ENCODE measurements around the gene DRAP1. TPM values are rescaled to one million over a fixed set of nuclear protein-coding genes. Genes with fewer than 3 reads are reported as not detected.

The DRAP1 gene
- total RNA-seq, 2 experiments from 2014 or later, result 68.2 to 93.2 TPM

DNA sequence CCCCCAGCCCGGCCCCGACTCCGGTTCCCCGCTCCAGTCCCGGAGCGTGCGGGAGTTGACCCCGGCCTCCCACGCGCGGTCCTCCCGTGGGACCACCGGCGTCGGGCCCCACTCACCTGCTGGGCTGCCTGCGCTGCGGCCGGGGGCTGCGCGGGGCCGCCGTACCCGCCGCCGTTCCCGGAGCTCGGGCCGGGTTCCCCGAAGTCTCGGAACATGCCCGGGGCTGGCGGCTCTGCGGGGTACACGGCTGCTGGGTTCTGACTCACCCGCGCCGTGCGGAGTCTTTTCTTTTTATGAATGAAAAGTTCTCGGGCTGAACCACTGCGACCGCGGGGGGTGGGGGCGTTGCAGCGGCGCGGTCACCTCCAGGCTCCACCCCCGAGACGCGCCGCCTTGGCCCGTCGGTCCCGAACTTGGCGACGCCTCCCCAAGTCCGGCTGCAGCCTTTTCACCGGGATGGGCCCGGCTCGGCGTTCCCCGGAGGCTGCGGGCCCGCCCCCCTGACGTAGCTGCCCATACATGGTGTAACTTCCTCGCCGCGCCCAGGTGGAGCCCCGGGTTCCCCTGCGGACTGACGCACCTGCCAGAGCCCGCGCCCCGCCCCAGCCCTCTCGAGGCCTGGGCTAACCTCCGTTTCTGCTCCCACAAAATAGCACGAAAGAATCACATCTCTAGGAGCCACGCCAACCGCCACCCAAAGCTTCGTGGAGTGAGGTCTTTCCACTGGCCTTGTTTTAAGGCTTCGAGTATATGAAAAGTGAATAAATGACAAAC, 18.9 kb upstream of the DRAP1 start, which contains the start of gene FOSL1:
TSS of gene FOSL1 (minus strand) at position 264 of the 774 bp plus-strand sequence. CDS start at position 215, 49 bp downstream.
- Histone ChIP-seq H4K20me1 (ENCODE audit: insufficient read depth, low read length) (no peaks in the 10 kb centered on the region), H3K4me3 (ENCODE audit: low read depth, low read length, poor library complexity, severe bottlenecking) (peak within 1 kb of the TSS; percentile 65), H3K4me2 (ENCODE audit: low read length) (peak within 1 kb of the TSS; percentile 80), H3K27ac (ENCODE audit: low read depth, low read length, poor library complexity, severe bottlenecking) (no peak within 1 kb of the TSS), H2AFZ (ENCODE audit: low read length) (no peak within 1 kb of the TSS), H3K9me3 (ENCODE audit: low read length) (no peaks in the 10 kb centered on the region), H3K36me3 (ENCODE audit: insufficient read depth, low read length) (no peaks in the 10 kb centered on the region), H3K4me1 (ENCODE audit: insufficient read depth, low read length, poor library complexity, severe bottlenecking) (peaks cover 20% of the 10 kb centered on the region), H3K79me2 (ENCODE audit: insufficient read depth, low read depth, low read length) (no peaks in the 10 kb centered on the region), H3K9me2 (ENCODE audit: insufficient read depth, low read length) (no peaks in the 10 kb centered on the region)
- ChIA-PET CTCF (ENCODE audit: unreplicated experiment) (no interaction called here), POLR2A (interaction anchor here (1.0 to 2.3 kb wide), 2 partner anchors 10 to 15 kb away, joined by 4 to 5 read pairs; partner anchors contain the start of gene CCDC85B)
- intact Hi-C loops (cut with micrococcal nuclease; ENCODE audit: unreplicated experiment), result loop anchor here (2.0 kb wide), 1 partner anchor 18 kb away; the partner anchor contains the start of genes C11orf68 and DRAP1
- peak; percentile 68 for DNase-seq (ENCODE audit: low spot score)
- TF ChIP-seq EZH2phosphoT487 (IDR thresholded peaks at IDR 0.05; ENCODE audit: borderline replicate concordance, low read depth, low read length), result no peak
- TF ChIP-seq, protein P1, sequence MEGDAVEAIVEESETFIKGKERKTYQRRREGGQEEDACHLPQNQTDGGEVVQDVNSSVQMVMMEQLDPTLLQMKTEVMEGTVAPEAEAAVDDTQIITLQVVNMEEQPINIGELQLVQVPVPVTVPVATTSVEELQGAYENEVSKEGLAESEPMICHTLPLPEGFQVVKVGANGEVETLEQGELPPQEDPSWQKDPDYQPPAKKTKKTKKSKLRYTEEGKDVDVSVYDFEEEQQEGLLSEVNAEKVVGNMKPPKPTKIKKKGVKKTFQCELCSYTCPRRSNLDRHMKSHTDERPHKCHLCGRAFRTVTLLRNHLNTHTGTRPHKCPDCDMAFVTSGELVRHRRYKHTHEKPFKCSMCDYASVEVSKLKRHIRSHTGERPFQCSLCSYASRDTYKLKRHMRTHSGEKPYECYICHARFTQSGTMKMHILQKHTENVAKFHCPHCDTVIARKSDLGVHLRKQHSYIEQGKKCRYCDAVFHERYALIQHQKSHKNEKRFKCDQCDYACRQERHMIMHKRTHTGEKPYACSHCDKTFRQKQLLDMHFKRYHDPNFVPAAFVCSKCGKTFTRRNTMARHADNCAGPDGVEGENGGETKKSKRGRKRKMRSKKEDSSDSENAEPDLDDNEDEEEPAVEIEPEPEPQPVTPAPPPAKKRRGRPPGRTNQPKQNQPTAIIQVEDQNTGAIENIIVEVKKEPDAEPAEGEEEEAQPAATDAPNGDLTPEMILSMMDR (conservative IDR thresholded peaks at IDR 0.05; ENCODE audit: low read length), result no peak
- BruUV-seq (replicated peaks), result no TSS peak

DNA sequence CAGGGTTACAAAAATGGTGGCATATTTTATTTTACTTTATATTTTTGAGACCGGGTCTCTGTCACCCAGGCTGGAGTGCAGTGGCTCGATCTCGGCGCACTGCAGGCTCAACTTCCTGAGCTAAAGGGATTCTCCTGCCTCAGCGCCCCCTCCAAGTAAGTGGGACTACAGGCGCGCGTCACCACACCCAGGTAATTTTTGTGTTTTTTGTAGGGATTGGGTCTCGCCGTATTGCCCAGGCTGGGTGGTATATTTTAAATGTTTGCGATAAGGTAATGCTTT, 18.4 kb upstream of the DRAP1 start:
- Histone ChIP-seq H3K4me3 (ENCODE audit: low read depth, low read length, poor library complexity, severe bottlenecking) (no peak overlapping the region), H3K9me3 (ENCODE audit: low read length) (no peaks in the 10 kb centered on the region), H3K9me2 (ENCODE audit: insufficient read depth, low read length) (no peaks in the 10 kb centered on the region), H3K4me2 (ENCODE audit: low read length) (peak overlapping the region; percentile 80), H3K4me1 (ENCODE audit: insufficient read depth, low read length, poor library complexity, severe bottlenecking) (peaks cover 20% of the 10 kb centered on the region), H2AFZ (ENCODE audit: low read length) (no peak overlapping the region), H3K79me2 (ENCODE audit: insufficient read depth, low read depth, low read length) (no peaks in the 10 kb centered on the region), H3K27ac (ENCODE audit: low read depth, low read length, poor library complexity, severe bottlenecking) (no peak overlapping the region), H3K36me3 (ENCODE audit: insufficient read depth, low read length) (no peaks in the 10 kb centered on the region), H4K20me1 (ENCODE audit: insufficient read depth, low read length) (no peaks in the 10 kb centered on the region)
- TF ChIP-seq EZH2phosphoT487 (IDR thresholded peaks at IDR 0.05; ENCODE audit: borderline replicate concordance, low read depth, low read length), result no peak
- TF ChIP-seq, protein P1 (conservative IDR thresholded peaks at IDR 0.05; ENCODE audit: low read length), result no peak
- POLR2A ChIA-PET, result interaction anchor here (0.8 to 2.3 kb wide), 4 partner anchors 9 to 15 kb away, joined by 3 to 5 read pairs (median 4); partner anchors contain the start of gene CCDC85B
- CTCF ChIA-PET (ENCODE audit: unreplicated experiment), result interaction anchor here (1.1 kb wide), 1 partner anchor 11 kb away, joined by 3 read pairs; the partner anchor contains the start of gene CCDC85B
- DNase-seq (ENCODE audit: low spot score), result no peak
- intact Hi-C loops (cut with micrococcal nuclease; ENCODE audit: unreplicated experiment), result loop anchor here (2.0 kb wide), 1 partner anchor 18 kb away; the partner anchor contains the start of genes C11orf68 and DRAP1
- BruUV-seq (replicated peaks), result no TSS peak

DNA sequence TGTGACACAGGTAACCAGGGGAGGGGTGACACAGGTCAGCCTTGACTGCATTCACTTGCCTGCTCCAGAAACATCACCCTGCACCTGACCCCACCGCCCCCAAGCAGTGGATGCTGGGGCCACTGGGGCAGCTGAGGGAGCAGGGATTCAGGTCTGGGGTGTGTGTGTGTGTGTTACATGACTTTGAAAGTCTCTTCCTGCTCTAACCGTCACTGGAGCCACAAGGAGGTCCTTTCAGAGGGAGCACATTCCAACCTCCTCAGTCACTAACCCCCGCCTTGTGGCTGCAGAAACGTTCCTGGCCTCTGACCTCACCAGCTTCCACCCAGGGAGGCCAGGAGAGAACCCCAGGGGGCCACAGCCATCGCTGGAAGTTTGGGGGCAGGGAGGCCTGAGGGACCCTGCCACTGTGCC, 16.2 kb upstream of the DRAP1 start:
- H3K4me2 ChIP-seq (ENCODE audit: low read length), result no peak overlapping the region
- H3K27ac ChIP-seq (ENCODE audit: low read depth, low read length, poor library complexity, severe bottlenecking), result no peak overlapping the region
- ChIA-PET CTCF (ENCODE audit: unreplicated experiment) (no interaction called here), POLR2A (no interaction called here)
- no peaks in the 10 kb centered on the region for H3K36me3 ChIP-seq (ENCODE audit: insufficient read depth, low read length)
- TF ChIP-seq, protein P1 (conservative IDR thresholded peaks at IDR 0.05; ENCODE audit: low read length), result no peak
- TF ChIP-seq EZH2phosphoT487 (IDR thresholded peaks at IDR 0.05; ENCODE audit: borderline replicate concordance, low read depth, low read length), result no peak
- no peak for DNase-seq (ENCODE audit: low spot score)
- H3K9me2 ChIP-seq (ENCODE audit: insufficient read depth, low read length), result no peaks in the 10 kb centered on the region
- BruUV-seq (replicated peaks), result no TSS peak
- no peak overlapping the region for H3K4me3 ChIP-seq (ENCODE audit: low read depth, low read length, poor library complexity, severe bottlenecking)
- H3K79me2 ChIP-seq (ENCODE audit: insufficient read depth, low read depth, low read length), result no peaks in the 10 kb centered on the region
- no peaks in the 10 kb centered on the region for H3K9me3 ChIP-seq (ENCODE audit: low read length)
- H3K4me1 ChIP-seq (ENCODE audit: insufficient read depth, low read length, poor library complexity, severe bottlenecking), result peaks cover 20% of the 10 kb centered on the region
- H2AFZ ChIP-seq (ENCODE audit: low read length), result no peak overlapping the region
- no peaks in the 10 kb centered on the region for H4K20me1 ChIP-seq (ENCODE audit: insufficient read depth, low read length)
- intact Hi-C loops (cut with micrococcal nuclease; ENCODE audit: unreplicated experiment), result no loop called here

Data from OCI-LY7 (cell line).